Trophoblast cell (in vitro differentiated cells and primary cell): Measurements from ENCODE around the gene PDE4D.

Experiments used
- DNase-seq, 2 donors: peaks; one replicate each; pipeline ENCODE4 v3.0.0-alpha.2; 2016
- H2AFZ ChIP-seq: 2 replicates; pipeline ENCODE4 v1.6.1; 2013; ENCODE audit warnings: low read length, moderate library complexity, mild to moderate bottlenecking; ENCODE audit not compliant: insufficient read depth, poor library complexity
- H2AK5ac ChIP-seq: 2 replicates; pipeline ENCODE4 v1.6.1; 2013; ENCODE audit warnings: mild to moderate bottlenecking, low read length
- H2BK120ac ChIP-seq: 2 replicates; pipeline ENCODE4 v1.6.1; 2013; ENCODE audit warnings: low read length, mild to moderate bottlenecking, moderate library complexity; ENCODE audit not compliant: insufficient read depth, poor library complexity
- H2BK12ac ChIP-seq: 2 replicates; pipeline ENCODE4 v1.6.1; 2013; ENCODE audit warnings: mild to moderate bottlenecking, low read length, moderate library complexity
- H2BK5ac ChIP-seq: 2 replicates; pipeline ENCODE4 v1.6.1; 2013; ENCODE audit warnings: low read length, low read depth, moderate library complexity, mild to moderate bottlenecking; ENCODE audit not compliant: poor library complexity
- H3K14ac ChIP-seq: 2 replicates; pipeline ENCODE4 v1.6.1; 2013; ENCODE audit warnings: mild to moderate bottlenecking, low read length
- H3K18ac ChIP-seq: 2 replicates; pipeline ENCODE4 v1.6.1; 2013; ENCODE audit warnings: mild to moderate bottlenecking, low read length
- H3K23ac ChIP-seq: 2 replicates; pipeline ENCODE4 v1.6.1; 2013; ENCODE audit warnings: low read length
- H3K27ac ChIP-seq: 2 replicates; pipeline ENCODE4 v1.5.1; 2013; ENCODE audit warnings: low read depth, mild to moderate bottlenecking, inconsistent platforms, low read length, moderate library complexity
- H3K27me3 ChIP-seq: 2 replicates; pipeline ENCODE4 v1.6.1; 2013; ENCODE audit warnings: inconsistent platforms, mild to moderate bottlenecking, low read length, moderate library complexity; ENCODE audit not compliant: insufficient read depth
- H3K36me3 ChIP-seq, 2 experiments: 1 replicate in 1 of 2; 2 replicates in 1 of 2; pipeline ENCODE4 v1.6.1; 2013; ENCODE audit warnings: low read length in 2 of 2, mild to moderate bottlenecking in 2 of 2, moderate library complexity in 1 of 2; ENCODE audit not compliant: insufficient read depth in 2 of 2, control insufficient read depth in 1 of 2
- H3K4ac ChIP-seq: 2 replicates; pipeline ENCODE4 v1.6.1; 2013; ENCODE audit warnings: low read depth, mild to moderate bottlenecking, low read length, moderate library complexity
- H3K4me1 ChIP-seq, 2 experiments: 1 replicate in 1 of 2; 2 replicates in 1 of 2; pipeline ENCODE4 v1.6.1; 2013; ENCODE audit warnings: low read length in 2 of 2, mild to moderate bottlenecking in 2 of 2, moderate library complexity in 1 of 2; ENCODE audit not compliant: insufficient read depth in 2 of 2, control insufficient read depth in 1 of 2
- H3K4me2 ChIP-seq: 2 replicates; pipeline ENCODE4 v1.6.1; 2013; ENCODE audit warnings: inconsistent platforms, mild to moderate bottlenecking, low read length, moderate library complexity
- H3K4me3 ChIP-seq: 2 replicates; pipeline ENCODE4 v1.5.1; 2013; ENCODE audit warnings: mild to moderate bottlenecking, low read depth, low read length, inconsistent platforms
- H3K79me1 ChIP-seq: one replicate; pipeline ENCODE4 v1.6.1; 2013; ENCODE audit warnings: low read length
- H3K79me2 ChIP-seq: 2 replicates; pipeline ENCODE4 v1.6.1; 2013; ENCODE audit warnings: low read length, mild to moderate bottlenecking; ENCODE audit not compliant: control insufficient read depth, insufficient read depth, poor library complexity
- H3K9ac ChIP-seq: 2 replicates; pipeline ENCODE4 v1.6.1; 2013; ENCODE audit warnings: mild to moderate bottlenecking, low read length
- H3K9me3 ChIP-seq: 2 replicates; pipeline ENCODE4 v1.6.1; 2013; ENCODE audit warnings: low read depth, mild to moderate bottlenecking, control low read depth, inconsistent platforms, low read length; ENCODE audit not compliant: insufficient read depth
- H4K12ac ChIP-seq: 2 replicates; pipeline ENCODE4 v1.6.1; 2013; ENCODE audit warnings: low read depth, mild to moderate bottlenecking, low read length, moderate library complexity
- H4K8ac ChIP-seq: 2 replicates; pipeline ENCODE4 v1.6.1; 2013; ENCODE audit warnings: low read depth, mild to moderate bottlenecking, low read length, moderate library complexity
- H4K91ac ChIP-seq: one replicate; pipeline ENCODE4 v1.6.1; 2013; ENCODE audit warnings: low read depth, mild to moderate bottlenecking, low read length, moderate library complexity
- WGBS: extraction: QIAGEN DNeasy Blood & Tissue Kit; methylation state at CpG from one replicate; pipeline ENCODE4 v1.1.7; 2013; ENCODE audit warnings: missing lambda C conversion rate; ENCODE audit not compliant: insufficient read length, insufficient coverage; ENCODE audit errors: extremely low coverage; 5-methylcytosine and 5-hydroxymethylcytosine counted together

The PDE4D gene

DNA sequence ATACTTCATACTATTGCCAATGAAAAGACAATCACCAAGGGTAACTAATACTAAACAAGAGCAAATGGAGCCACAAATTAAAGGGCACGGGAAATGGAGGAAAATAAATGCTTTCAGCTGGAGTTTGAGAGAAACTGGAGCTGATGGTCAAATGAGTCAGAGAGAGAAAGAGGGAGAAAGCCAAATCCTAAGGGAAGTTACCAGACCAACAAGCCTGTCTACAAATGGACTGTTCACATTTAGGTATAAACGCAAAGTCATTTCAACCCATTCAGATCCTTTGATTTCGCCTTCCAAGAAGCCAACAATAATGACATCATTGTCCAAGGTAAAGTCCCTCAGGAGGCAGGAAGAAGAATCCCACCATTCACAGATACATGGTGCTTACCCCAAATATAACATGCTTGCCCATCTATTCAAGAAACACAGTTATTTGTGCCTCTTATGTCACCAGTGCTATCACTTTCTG, 958.9 kb downstream of the PDE4D start:
- H4K8ac ChIP-seq = no peak overlapping the region
- no peak overlapping the region for H3K4ac ChIP-seq
- H3K18ac ChIP-seq = no peak overlapping the region
- peaks cover 1% of the 10 kb centered on the region for H3K9me3 ChIP-seq
- no peaks in the 10 kb centered on the region for H3K79me1 ChIP-seq
- no peak overlapping the region for H2AK5ac ChIP-seq
- H2BK12ac ChIP-seq = no peak overlapping the region
- H2BK120ac ChIP-seq = no peak overlapping the region
- no peak overlapping the region for H3K14ac ChIP-seq
- H3K27ac ChIP-seq = no peak overlapping the region
- no peaks in the 10 kb centered on the region for H3K4me1 ChIP-seq
- no peak overlapping the region for H2BK5ac ChIP-seq
- H3K4me3 ChIP-seq = no peak overlapping the region
- no CpG with 5 or more reads among the region's 3 CpGs for WGBS
- DNase-seq = no peak
- H4K12ac ChIP-seq = no peak overlapping the region
- H3K79me2 ChIP-seq = no peaks in the 10 kb centered on the region
- no peak overlapping the region for H2AFZ ChIP-seq
- no peak overlapping the region for H3K4me2 ChIP-seq
- H3K9ac ChIP-seq = no peak overlapping the region
- H4K91ac ChIP-seq = no peak overlapping the region
- H3K27me3 ChIP-seq = no peaks in the 10 kb centered on the region
- no peaks in the 10 kb centered on the region for H3K36me3 ChIP-seq
- H3K23ac ChIP-seq = no peak overlapping the region

DNA sequence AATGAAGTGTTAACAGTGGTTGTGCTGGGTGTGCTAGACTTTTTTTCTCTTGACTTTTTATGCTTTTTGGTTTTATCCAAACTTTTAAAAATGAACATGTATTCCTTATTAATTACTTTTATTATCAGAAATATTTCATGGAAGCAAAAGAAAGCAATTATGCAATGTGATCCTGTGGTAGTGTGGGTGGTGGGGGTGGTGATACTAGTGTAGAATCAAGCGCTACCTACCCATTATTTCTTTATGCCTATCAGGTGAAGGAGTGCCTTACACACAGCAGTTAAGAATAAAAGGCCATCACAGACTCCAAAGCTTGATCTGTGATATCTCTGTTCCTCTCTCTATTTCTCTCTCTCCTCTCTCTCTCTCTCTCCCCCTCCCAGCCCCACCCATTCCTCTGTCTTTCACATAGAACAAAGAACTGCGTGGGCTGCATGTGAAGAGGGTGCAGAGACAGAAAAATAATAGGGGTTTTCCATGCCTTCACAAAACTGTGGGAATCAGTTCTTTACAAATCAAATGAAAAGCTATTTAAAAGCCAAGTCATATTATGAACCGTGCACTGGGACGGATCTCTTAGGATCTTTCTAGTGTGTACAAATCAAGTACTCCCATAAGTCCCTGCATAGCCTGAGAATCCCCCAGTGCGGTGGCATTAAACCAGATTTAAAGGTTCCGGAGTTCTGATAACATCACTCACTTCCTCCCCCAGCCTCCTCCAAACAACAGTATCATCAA, 959.5 kb downstream of the PDE4D start:
- Histone ChIP-seq H3K4ac (no peak overlapping the region), H3K27me3 (no peaks in the 10 kb centered on the region), H3K9ac (no peak overlapping the region), H3K79me1 (no peaks in the 10 kb centered on the region), H3K4me2 (no peak overlapping the region), H3K27ac (no peak overlapping the region), H4K8ac (no peak overlapping the region), H3K18ac (no peak overlapping the region), H3K4me3 (no peak overlapping the region), H4K91ac (no peak overlapping the region), H2BK120ac (no peak overlapping the region), H3K9me3 (peaks cover 1% of the 10 kb centered on the region), H2AFZ (no peak overlapping the region), H2BK12ac (no peak overlapping the region), H3K4me1 (no peaks in the 10 kb centered on the region), H3K36me3 (no peaks in the 10 kb centered on the region), H3K23ac (no peak overlapping the region), H4K12ac (no peak overlapping the region), H2BK5ac (no peak overlapping the region), H3K79me2 (no peaks in the 10 kb centered on the region), H2AK5ac (no peak overlapping the region), H3K14ac (no peak overlapping the region)
- DNase-seq = no peak
- WGBS = no CpG with 5 or more reads among the region's 6 CpGs

DNA sequence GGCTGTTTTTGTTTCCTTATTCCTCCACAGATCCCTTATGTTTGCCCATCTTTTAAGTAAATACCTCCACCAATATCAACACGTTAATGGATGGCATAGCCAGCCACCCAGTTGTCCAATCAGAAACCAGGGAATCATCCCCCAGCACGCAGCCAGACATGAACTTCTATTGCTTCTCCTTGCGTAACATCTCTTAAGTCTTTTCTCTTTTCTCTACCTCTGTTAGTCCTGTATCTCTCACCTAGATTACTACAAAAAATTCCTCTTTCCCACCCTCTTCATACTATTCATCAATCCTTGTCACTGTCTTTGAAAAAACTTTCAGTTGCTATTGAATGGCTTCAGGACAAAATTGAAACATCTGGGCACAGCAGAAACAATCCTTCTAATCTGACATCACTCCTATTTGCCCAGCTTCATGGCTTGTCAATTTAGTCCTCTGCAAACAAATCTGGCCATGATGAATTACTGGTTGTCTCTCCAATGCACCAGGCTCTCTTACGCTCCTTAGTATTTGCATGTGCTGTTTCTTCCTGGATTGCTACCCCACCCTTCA, 961.4 kb downstream of the PDE4D start:
- H2AK5ac ChIP-seq = no peak overlapping the region
- H4K91ac ChIP-seq = no peak overlapping the region
- no peak overlapping the region for H4K12ac ChIP-seq
- peaks cover 1% of the 10 kb centered on the region for H3K9me3 ChIP-seq
- H4K8ac ChIP-seq = no peak overlapping the region
- no peak overlapping the region for H3K18ac ChIP-seq
- H3K4me3 ChIP-seq = no peak overlapping the region
- H3K23ac ChIP-seq = no peak overlapping the region
- H2BK5ac ChIP-seq = no peak overlapping the region
- no peak overlapping the region for H2BK120ac ChIP-seq
- no peak for DNase-seq
- H3K14ac ChIP-seq = no peak overlapping the region
- WGBS = no CpG with 5 or more reads among the region's 4 CpGs
- H3K4me1 ChIP-seq = no peaks in the 10 kb centered on the region
- H3K36me3 ChIP-seq = no peaks in the 10 kb centered on the region
- H3K4me2 ChIP-seq = no peak overlapping the region
- H2AFZ ChIP-seq = no peak overlapping the region
- no peak overlapping the region for H3K27ac ChIP-seq
- no peaks in the 10 kb centered on the region for H3K79me2 ChIP-seq
- H3K27me3 ChIP-seq = no peaks in the 10 kb centered on the region
- no peak overlapping the region for H3K4ac ChIP-seq
- H3K79me1 ChIP-seq = no peaks in the 10 kb centered on the region
- H2BK12ac ChIP-seq = no peak overlapping the region
- H3K9ac ChIP-seq = no peak overlapping the region

DNA sequence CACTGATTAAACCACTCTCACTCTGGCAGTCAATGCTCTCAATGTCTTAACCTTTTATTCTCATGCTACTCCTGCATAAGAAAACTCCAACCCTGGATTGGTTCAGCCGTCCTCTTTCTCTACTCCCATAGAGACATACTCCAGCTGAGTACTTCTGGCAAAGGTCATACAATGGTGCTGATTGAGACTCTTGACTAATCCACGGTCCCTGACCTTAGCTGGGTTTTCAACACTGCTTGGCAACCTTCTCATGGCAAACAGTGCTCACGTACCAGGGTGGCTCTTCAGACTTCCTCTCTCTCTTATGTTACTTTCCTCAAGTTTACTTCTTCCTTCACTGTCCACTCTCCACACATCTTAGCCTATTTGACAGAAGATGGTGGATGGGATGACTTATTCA, 963.0 kb downstream of the PDE4D start:
- Histone ChIP-seq H3K14ac (no peak overlapping the region), H2BK12ac (no peak overlapping the region), H3K4me1 (no peaks in the 10 kb centered on the region), H3K23ac (peak overlapping the region; percentile 75), H3K4ac (no peak overlapping the region), H4K8ac (no peak overlapping the region), H3K27me3 (no peaks in the 10 kb centered on the region), H2BK5ac (no peak overlapping the region), H3K18ac (no peak overlapping the region), H3K4me3 (no peak overlapping the region), H3K9ac (no peak overlapping the region), H4K91ac (no peak overlapping the region), H3K4me2 (peak overlapping the region; percentile 25), H3K9me3 (peaks cover 1% of the 10 kb centered on the region), H3K79me1 (no peaks in the 10 kb centered on the region), H3K36me3 (no peaks in the 10 kb centered on the region), H2AK5ac (no peak overlapping the region), H3K27ac (no peak overlapping the region), H2BK120ac (no peak overlapping the region), H4K12ac (no peak overlapping the region), H2AFZ (no peak overlapping the region), H3K79me2 (no peaks in the 10 kb centered on the region)
- no CpG with 5 or more reads among the region's 3 CpGs for WGBS
- DNase-seq = no peak
